HepG2 (cell line): ENCODE results near the gene ENG. TPM values are rescaled to one million over a fixed set of nuclear protein-coding genes. Genes with fewer than 3 reads are reported as not detected.

ENCODE experiments used
- ARNTL ChIP-seq: sonication (generic); formaldehyde crosslinking; IDR thresholded peaks from 2 replicates; pipeline ENCODE4 v1.4.0; 2020; ENCODE audit warnings: mild to moderate bottlenecking, missing genetic modification reagents
- ELF3 ChIP-seq: IDR thresholded peaks from 2 replicates; pipeline ENCODE4 v1.6.1; 2016; ENCODE audit warnings: missing genetic modification reagents, missing compliant biosample characterization
- ELK4 ChIP-seq: sonication (generic); formaldehyde crosslinking; IDR thresholded peaks from 2 replicates; pipeline ENCODE4 v1.9.0; 2021; ENCODE audit warnings: missing genetic modification reagents, borderline replicate concordance
- HMGXB3 ChIP-seq: sonication (generic); formaldehyde crosslinking; IDR thresholded peaks from 2 replicates; pipeline ENCODE4 v1.4.0; 2020; ENCODE audit warnings: missing genetic modification reagents, borderline replicate concordance
- ISL2 ChIP-seq: sonication (generic); formaldehyde crosslinking; IDR thresholded peaks from 2 replicates; pipeline ENCODE4 v1.5.0; 2020; ENCODE audit warnings: missing genetic modification reagents
- NFKBIZ ChIP-seq: IDR thresholded peaks from 2 replicates; pipeline ENCODE4 v1.6.1; 2018; ENCODE audit warnings: missing genetic modification reagents, missing compliant biosample characterization
- RFXANK ChIP-seq: IDR thresholded peaks from 2 replicates; pipeline ENCODE4 v1.6.1; 2016
- SAP130 ChIP-seq: IDR thresholded peaks from 2 replicates; pipeline ENCODE4 v1.6.1; 2016; ENCODE audit warnings: low read depth
- TARDBP ChIP-seq: sonication (generic); formaldehyde crosslinking; IDR thresholded peaks from 2 replicates; pipeline ENCODE4 v1.8.0; 2022; ENCODE audit warnings: mild to moderate bottlenecking, missing genetic modification reagents
- YEATS2 ChIP-seq: sonication (generic); formaldehyde crosslinking; IDR thresholded peaks from 2 replicates; pipeline ENCODE4 v1.4.0; 2020; ENCODE audit warnings: missing genetic modification reagents, borderline replicate concordance
- ZNF101 ChIP-seq: sonication (generic); formaldehyde crosslinking; IDR thresholded peaks from 2 replicates; pipeline ENCODE4 v1.4.0; 2020; ENCODE audit warnings: mild to moderate bottlenecking, low read depth, missing genetic modification reagents, borderline replicate concordance
- ZNF24 ChIP-seq: fragments of 450-650 bp; IDR thresholded peaks from 2 replicates; pipeline ENCODE4 v1.6.1; 2017; ENCODE audit warnings: antibody characterized with exemption, mild to moderate bottlenecking
- ZNF251 ChIP-seq: sonication (generic); formaldehyde crosslinking; IDR thresholded peaks from 2 replicates; pipeline ENCODE4 v1.9.0; 2021; ENCODE audit warnings: mild to moderate bottlenecking, missing genetic modification reagents
- ZNF451 ChIP-seq: sonication (generic); formaldehyde crosslinking; IDR thresholded peaks from 2 replicates; pipeline ENCODE4 v1.5.0; 2020; ENCODE audit warnings: mild to moderate bottlenecking, missing genetic modification reagents
- ZNF513 ChIP-seq: sonication (generic); formaldehyde crosslinking; conservative IDR thresholded peaks from 2 replicates; pipeline ENCODE4 v1.5.0; 2020; ENCODE audit warnings: missing genetic modification reagents
- ZNF761 ChIP-seq: sonication (generic); formaldehyde crosslinking; conservative IDR thresholded peaks from 2 replicates; pipeline ENCODE4 v1.4.0; 2020; ENCODE audit warnings: mild to moderate bottlenecking, missing genetic modification reagents
- ZNF839 ChIP-seq: sonication (generic); formaldehyde crosslinking; IDR thresholded peaks from 2 replicates; pipeline ENCODE4 v1.4.0; 2020; ENCODE audit warnings: missing genetic modification reagents, mild to moderate bottlenecking, borderline replicate concordance
- polyA plus RNA-seq, 8 experiments: library from polyadenylated mRNA; depleted of rRNA in 3 of 8; stranded (reverse) in 7 of 8; unstranded in 1 of 8; fragments of >200 nt; fragmentation: Illumina TruSeq in 4 of 8; extraction: Trizol in 4 of 8; gene quantifications; 2 replicates each; pipeline versions ENCODE4 v1.2.1 to v1.2.3, GENCODE V29; 2011 to 2016; ENCODE audit warnings: low read depth in 4 of 8, missing spikeins in 1 of 8, mixed read lengths in 1 of 8; ENCODE audit not compliant: insufficient read depth in 1 of 8
- total RNA-seq, 5 experiments: library from RNA; depleted of rRNA; stranded (reverse); fragments of >200 nt; fragmentation: Illumina TruSeq; extraction: Trizol; gene quantifications; 2 replicates each; pipeline ENCODE4 v1.2.3, GENCODE V29; 2016; ENCODE audit warnings: low read depth in 1 of 5
- TF ChIP-seq, protein P1 (sequence below): sonication (generic); formaldehyde crosslinking; IDR thresholded peaks from 2 replicates; pipeline ENCODE4 v1.4.0; 2020; ENCODE audit warnings: missing genetic modification reagents
- TF ChIP-seq, protein P2 (sequence below): sonication (generic); formaldehyde crosslinking; IDR thresholded peaks from 2 replicates; pipeline ENCODE4 v1.8.1; 2022; ENCODE audit warnings: low read depth, mild to moderate bottlenecking, missing genetic modification reagents

The ENG gene
- total and polyA plus RNA-seq, 2 of the 13 experiments (the other 11 are each of a cell fraction or from before 2014, with no cell fraction given), result 0.02 to 1.1 TPM

DNA sequence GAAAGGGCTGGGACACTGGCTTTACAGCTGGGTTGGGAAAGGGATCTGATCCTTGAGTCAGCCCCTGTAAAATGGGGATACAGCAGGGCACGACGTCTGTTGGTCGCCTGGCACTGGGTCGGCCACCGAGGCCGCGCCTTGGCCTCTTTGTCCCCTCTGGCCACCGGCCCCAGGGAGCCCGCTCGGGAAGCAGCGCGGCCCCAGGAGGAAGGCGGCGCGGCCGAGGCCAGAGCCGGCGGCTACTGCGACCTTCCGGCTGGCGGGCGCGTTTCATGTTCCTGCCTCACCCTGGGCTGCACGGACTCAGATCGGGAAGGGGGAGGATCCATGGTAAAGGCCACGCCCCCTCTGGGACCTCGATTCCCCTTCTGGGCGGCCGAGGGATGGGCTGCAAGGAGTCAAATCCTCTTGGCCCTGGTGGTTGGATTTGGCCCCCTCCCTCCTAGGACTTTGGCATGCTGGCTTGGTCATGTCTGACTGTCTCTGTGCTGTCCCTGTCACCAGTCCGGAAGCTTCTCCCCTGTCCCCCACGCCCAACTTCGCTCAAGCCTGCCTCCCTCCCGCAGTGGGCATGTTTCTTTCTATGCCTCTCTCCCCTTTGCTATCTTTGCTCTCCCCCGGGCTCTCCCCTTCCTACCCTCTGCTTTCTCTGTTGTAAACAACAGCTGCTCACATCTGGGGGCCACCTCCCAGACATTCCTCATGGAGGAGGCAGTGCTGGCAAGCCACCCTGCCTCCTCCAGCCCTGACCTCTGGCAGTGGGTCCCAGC is 26.0 kb downstream of the ENG start (continued):
- TF ChIP-seq ZNF513 (no peak), ISL2 (CRISPR knock-in tag) (no peak), ZNF251 (CRISPR knock-in tag) (no peak), TARDBP (CRISPR knock-in tag) (no peak), ZNF101 (no peak), ARNTL (CRISPR knock-in tag) (no peak), NFKBIZ (CRISPR knock-in tag) (no peak), YEATS2 (CRISPR knock-in tag) (no peak), ZNF839 (CRISPR knock-in tag) (no peak; the same call in 1 of the 2 replicates), ZNF761 (CRISPR knock-in tag) (0 out of 2 replicates have a peak, but pooled peaks have one; percentile 33), ELK4 (no peak), HMGXB3 (no peak), RFXANK (no peak), ZNF24 (no peak), SAP130 (CRISPR knock-in tag) (peak; percentile 74), ZNF451 (CRISPR knock-in tag) (no peak), ELF3 (CRISPR knock-in tag) (peak; percentile 48)
- TF ChIP-seq, protein P1, sequence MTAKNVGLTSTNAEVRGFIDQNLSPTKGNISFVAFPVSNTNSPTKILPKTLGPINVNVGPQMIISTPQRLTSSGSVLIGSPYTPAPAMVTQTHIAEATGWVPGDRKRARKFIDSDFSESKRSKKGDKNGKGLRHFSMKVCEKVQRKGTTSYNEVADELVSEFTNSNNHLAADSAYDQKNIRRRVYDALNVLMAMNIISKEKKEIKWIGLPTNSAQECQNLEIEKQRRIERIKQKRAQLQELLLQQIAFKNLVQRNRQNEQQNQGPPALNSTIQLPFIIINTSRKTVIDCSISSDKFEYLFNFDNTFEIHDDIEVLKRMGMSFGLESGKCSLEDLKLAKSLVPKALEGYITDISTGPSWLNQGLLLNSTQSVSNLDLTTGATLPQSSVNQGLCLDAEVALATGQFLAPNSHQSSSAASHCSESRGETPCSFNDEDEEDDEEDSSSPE (CRISPR knock-in tag), result no peak
- TF ChIP-seq, protein P2, sequence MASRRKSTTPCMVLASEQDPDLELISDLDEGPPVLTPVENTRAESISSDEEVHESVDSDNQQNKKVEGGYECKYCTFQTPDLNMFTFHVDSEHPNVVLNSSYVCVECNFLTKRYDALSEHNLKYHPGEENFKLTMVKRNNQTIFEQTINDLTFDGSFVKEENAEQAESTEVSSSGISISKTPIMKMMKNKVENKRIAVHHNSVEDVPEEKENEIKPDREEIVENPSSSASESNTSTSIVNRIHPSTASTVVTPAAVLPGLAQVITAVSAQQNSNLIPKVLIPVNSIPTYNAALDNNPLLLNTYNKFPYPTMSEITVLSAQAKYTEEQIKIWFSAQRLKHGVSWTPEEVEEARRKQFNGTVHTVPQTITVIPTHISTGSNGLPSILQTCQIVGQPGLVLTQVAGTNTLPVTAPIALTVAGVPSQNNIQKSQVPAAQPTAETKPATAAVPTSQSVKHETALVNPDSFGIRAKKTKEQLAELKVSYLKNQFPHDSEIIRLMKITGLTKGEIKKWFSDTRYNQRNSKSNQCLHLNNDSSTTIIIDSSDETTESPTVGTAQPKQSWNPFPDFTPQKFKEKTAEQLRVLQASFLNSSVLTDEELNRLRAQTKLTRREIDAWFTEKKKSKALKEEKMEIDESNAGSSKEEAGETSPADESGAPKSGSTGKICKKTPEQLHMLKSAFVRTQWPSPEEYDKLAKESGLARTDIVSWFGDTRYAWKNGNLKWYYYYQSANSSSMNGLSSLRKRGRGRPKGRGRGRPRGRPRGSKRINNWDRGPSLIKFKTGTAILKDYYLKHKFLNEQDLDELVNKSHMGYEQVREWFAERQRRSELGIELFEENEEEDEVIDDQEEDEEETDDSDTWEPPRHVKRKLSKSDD (CRISPR knock-in tag), result no peak
